ENCODE measurements around the gene PTPRD. TPM values are rescaled to one million over a fixed set of nuclear protein-coding genes. Genes with fewer than 3 reads are reported as not detected.

The PTPRD gene
- total RNA-seq, 1 experiment from 2014 or later = 1.8 TPM

GRCh38 chr9:10172476-10172875 lies 440.3 kb downstream of the PTPRD start:
- CTCF ChIA-PET = no interaction called here
- Mint-ChIP-seq H3K9me3 (ENCODE audit: low read depth, unreplicated experiment) (peaks cover 3% of the 10 kb centered on the region), H3K36me3 (ENCODE audit: insufficient read depth, unreplicated experiment) (no peaks in the 10 kb centered on the region), H3K27ac (ENCODE audit: unreplicated experiment) (no peak overlapping the region), H3K4me3 (ENCODE audit: low read depth, unreplicated experiment) (no peak overlapping the region), H3K4me1 (ENCODE audit: low read depth, unreplicated experiment) (no peaks in the 10 kb centered on the region), H3K27me3 (ENCODE audit: unreplicated experiment) (no peaks in the 10 kb centered on the region)
- intact Hi-C loops (cut with micrococcal nuclease; ENCODE audit: unreplicated experiment) = no loop called here
- DNase-seq = no peak
- BruUV-seq (replicated peaks) = no TSS peak
- no peak for TF ChIP-seq CTCF (IDR thresholded peaks at IDR 0.05; ENCODE audit: unreplicated experiment)

- intact Hi-C loops (cut with micrococcal nuclease; ENCODE audit: unreplicated experiment) = no loop called here
- BruUV-seq (replicated peaks) = no TSS peak
- no peaks in the 10 kb centered on the region for H3K4me1 Mint-ChIP-seq (ENCODE audit: low read depth, unreplicated experiment)
- CTCF ChIA-PET = no interaction called here
- peaks cover 3% of the 10 kb centered on the region for H3K9me3 Mint-ChIP-seq (ENCODE audit: low read depth, unreplicated experiment)
- no peak overlapping the region for H3K27ac Mint-ChIP-seq (ENCODE audit: unreplicated experiment)
- H3K36me3 Mint-ChIP-seq (ENCODE audit: insufficient read depth, unreplicated experiment) = no peaks in the 10 kb centered on the region
- no peak overlapping the region for H3K4me3 Mint-ChIP-seq (ENCODE audit: low read depth, unreplicated experiment)
- no peaks in the 10 kb centered on the region for H3K27me3 Mint-ChIP-seq (ENCODE audit: unreplicated experiment)
- no peak for DNase-seq
- no peak for TF ChIP-seq CTCF (IDR thresholded peaks at IDR 0.05; ENCODE audit: unreplicated experiment)
Observed at GRCh38 chr9:10168241-10168640, 444.6 kb downstream of the PTPRD start.

GRCh38 chr9:10148796-10149195 lies 464.0 kb downstream of the PTPRD start:
- Mint-ChIP-seq H3K36me3 (ENCODE audit: insufficient read depth, unreplicated experiment) (no peaks in the 10 kb centered on the region), H3K27ac (ENCODE audit: unreplicated experiment) (no peak overlapping the region), H3K9me3 (ENCODE audit: low read depth, unreplicated experiment) (no peaks in the 10 kb centered on the region), H3K4me1 (ENCODE audit: low read depth, unreplicated experiment) (no peaks in the 10 kb centered on the region), H3K4me3 (ENCODE audit: low read depth, unreplicated experiment) (no peak overlapping the region), H3K27me3 (ENCODE audit: unreplicated experiment) (no peaks in the 10 kb centered on the region)
- TF ChIP-seq CTCF (IDR thresholded peaks at IDR 0.05; ENCODE audit: unreplicated experiment) = no peak
- CTCF ChIA-PET = no interaction called here
- DNase-seq = no peak
- BruUV-seq (replicated peaks) = no TSS peak
- intact Hi-C loops (cut with micrococcal nuclease; ENCODE audit: unreplicated experiment) = no loop called here

- intact Hi-C loops (cut with micrococcal nuclease; ENCODE audit: unreplicated experiment) = no loop called here
- DNase-seq = no peak
- CTCF ChIA-PET = no interaction called here
- no peak for TF ChIP-seq CTCF (IDR thresholded peaks at IDR 0.05; ENCODE audit: unreplicated experiment)
- Mint-ChIP-seq H3K4me3 (ENCODE audit: low read depth, unreplicated experiment) (no peak overlapping the region), H3K36me3 (ENCODE audit: insufficient read depth, unreplicated experiment) (no peaks in the 10 kb centered on the region), H3K27me3 (ENCODE audit: unreplicated experiment) (no peaks in the 10 kb centered on the region), H3K9me3 (ENCODE audit: low read depth, unreplicated experiment) (no peaks in the 10 kb centered on the region), H3K4me1 (ENCODE audit: low read depth, unreplicated experiment) (no peaks in the 10 kb centered on the region), H3K27ac (ENCODE audit: unreplicated experiment) (no peak overlapping the region)
- BruUV-seq (replicated peaks) = no TSS peak
Observed at GRCh38 chr9:10146517-10147331, 466.1 kb downstream of the PTPRD start.

Measured in Calu3 (cell line).